ENCODE measurements around the gene CC2D2B. TPM values are rescaled to one million over a fixed set of nuclear protein-coding genes. Genes with fewer than 3 reads are reported as not detected.

Gene CC2D2B
- total RNA-seq (2014; rRNA removed; shearing (Covaris generic)) (4.1 TPM in 1 of 2 replicates, not detected in the other), total RNA-seq (2022) (0.41 TPM in 1 of 2 replicates, not detected in the other), Bru-seq, nascent RNA (percentile 13 among the genes with signal in this experiment), BruChase-seq, experiment 1, labeled RNA remaining after a 6-hour chase (percentile 16 among the genes with signal in this experiment), BruChase-seq, experiment 2, labeled RNA remaining after a 2-hour chase (percentile 18 among the genes with signal in this experiment)
- long read RNA-seq, partial matches to known transcripts: 0 of 1 reads
- long read RNA-seq, other reads (novel, unspliced or antisense): 1 of 1 reads

GRCh38 chr10:95907456-95908253 lies at the start of gene CC2D2B:
Gene CC2D2B, plus strand, starts transcription at chr10:95907975. Its CDS starts 3,349 bp downstream, at chr10:95911324.
- ChIA-PET POLR2A (no interaction called here), CTCF (ENCODE audit: unreplicated experiment) (interaction anchor here (0.7 kb wide), 1 partner anchor 63 kb away, joined by 3 read pairs; no protein-coding TSS in a partner anchor)
- intact Hi-C loops (cut with micrococcal nuclease; ENCODE audit: unreplicated experiment): no loop called here
- Histone ChIP-seq H2AFZ (ENCODE audit: low read length) (peak within 1 kb of the TSS; percentile 31; the same call in 1 of the 2 replicates), H3K4me2 (ENCODE audit: low read length) (peak within 1 kb of the TSS; percentile 65), H3K79me2 (ENCODE audit: insufficient read depth, low read depth, low read length) (no peaks in the 10 kb centered on the region), H3K27ac (ENCODE audit: low read depth, low read length, poor library complexity, severe bottlenecking) (no peak within 1 kb of the TSS), H3K36me3 (ENCODE audit: insufficient read depth, low read length) (no peaks in the 10 kb centered on the region), H3K4me3 (ENCODE audit: low read depth, low read length, poor library complexity, severe bottlenecking) (peak within 1 kb of the TSS; percentile 53), H4K20me1 (ENCODE audit: insufficient read depth, low read length) (no peaks in the 10 kb centered on the region), H3K9me3 (ENCODE audit: low read length) (no peaks in the 10 kb centered on the region), H3K9me2 (ENCODE audit: insufficient read depth, low read length) (no peaks in the 10 kb centered on the region), H3K4me1 (ENCODE audit: insufficient read depth, low read length, poor library complexity, severe bottlenecking) (peaks cover 16% of the 10 kb centered on the region)
- BruUV-seq (replicated peaks): no TSS peak
- peak; percentile 27 for DNase-seq (ENCODE audit: low spot score)
- TF ChIP-seq EZH2phosphoT487 (IDR thresholded peaks at IDR 0.05; ENCODE audit: borderline replicate concordance, low read depth, low read length): no peak
- TF ChIP-seq, protein P1, sequence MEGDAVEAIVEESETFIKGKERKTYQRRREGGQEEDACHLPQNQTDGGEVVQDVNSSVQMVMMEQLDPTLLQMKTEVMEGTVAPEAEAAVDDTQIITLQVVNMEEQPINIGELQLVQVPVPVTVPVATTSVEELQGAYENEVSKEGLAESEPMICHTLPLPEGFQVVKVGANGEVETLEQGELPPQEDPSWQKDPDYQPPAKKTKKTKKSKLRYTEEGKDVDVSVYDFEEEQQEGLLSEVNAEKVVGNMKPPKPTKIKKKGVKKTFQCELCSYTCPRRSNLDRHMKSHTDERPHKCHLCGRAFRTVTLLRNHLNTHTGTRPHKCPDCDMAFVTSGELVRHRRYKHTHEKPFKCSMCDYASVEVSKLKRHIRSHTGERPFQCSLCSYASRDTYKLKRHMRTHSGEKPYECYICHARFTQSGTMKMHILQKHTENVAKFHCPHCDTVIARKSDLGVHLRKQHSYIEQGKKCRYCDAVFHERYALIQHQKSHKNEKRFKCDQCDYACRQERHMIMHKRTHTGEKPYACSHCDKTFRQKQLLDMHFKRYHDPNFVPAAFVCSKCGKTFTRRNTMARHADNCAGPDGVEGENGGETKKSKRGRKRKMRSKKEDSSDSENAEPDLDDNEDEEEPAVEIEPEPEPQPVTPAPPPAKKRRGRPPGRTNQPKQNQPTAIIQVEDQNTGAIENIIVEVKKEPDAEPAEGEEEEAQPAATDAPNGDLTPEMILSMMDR (conservative IDR thresholded peaks at IDR 0.05; ENCODE audit: low read length): 0 out of 2 replicates have a peak, but pooled peaks have one; percentile 10

- TF ChIP-seq EZH2phosphoT487 (IDR thresholded peaks at IDR 0.05; ENCODE audit: borderline replicate concordance, low read depth, low read length): no peak
- TF ChIP-seq, protein P1 (conservative IDR thresholded peaks at IDR 0.05; ENCODE audit: low read length): no peak
- POLR2A ChIA-PET: interaction anchor here (0.6 to 1.1 kb wide), 4 partner anchors 23 to 256 kb away, joined by 3 to 5 read pairs (median 3); no protein-coding TSS in a partner anchor
- H4K20me1 ChIP-seq (ENCODE audit: insufficient read depth, low read length): no peaks in the 10 kb centered on the region
- H3K36me3 ChIP-seq (ENCODE audit: insufficient read depth, low read length): no peaks in the 10 kb centered on the region
- no peaks in the 10 kb centered on the region for H3K9me3 ChIP-seq (ENCODE audit: low read length)
- BruUV-seq (replicated peaks): no TSS peak
- H3K9me2 ChIP-seq (ENCODE audit: insufficient read depth, low read length): no peaks in the 10 kb centered on the region
- H3K4me1 ChIP-seq (ENCODE audit: insufficient read depth, low read length, poor library complexity, severe bottlenecking): peaks cover 13% of the 10 kb centered on the region
- H3K4me3 ChIP-seq (ENCODE audit: low read depth, low read length, poor library complexity, severe bottlenecking): no peak overlapping the region
- DNase-seq (ENCODE audit: low spot score): no peak
- intact Hi-C loops (cut with micrococcal nuclease; ENCODE audit: unreplicated experiment): loop anchor here (10.0 kb wide), 2 partner anchors 454 to 486 kb away; no protein-coding TSS in a partner anchor
- no peak overlapping the region for H3K27ac ChIP-seq (ENCODE audit: low read depth, low read length, poor library complexity, severe bottlenecking)
- no peak overlapping the region for H3K4me2 ChIP-seq (ENCODE audit: low read length)
- H3K79me2 ChIP-seq (ENCODE audit: insufficient read depth, low read depth, low read length): no peaks in the 10 kb centered on the region
- CTCF ChIA-PET (ENCODE audit: unreplicated experiment): no interaction called here
- H2AFZ ChIP-seq (ENCODE audit: low read length): no peak overlapping the region
These were observed 47.4 kb upstream of the CC2D2B start for GRCh38 chr10:95860166-95860940.
